HG03108 (cell line): ENCODE data around the gene CDC42BPB.

Source experiments
- ATAC-seq: cut with Tn5 transposase; IDR thresholded peaks from one replicate; pipeline ENCODE4 v1.9.1; 2021; ENCODE audit warnings: moderate library complexity; ENCODE audit not compliant: unreplicated experiment

The CDC42BPB gene

GRCh38 chr14:102916347-102917055, 140.8 kb downstream of the CDC42BPB start:
- ATAC-seq, result no peak

- ATAC-seq, result no peak
Measured at GRCh38 chr14:102915292-102916110, 141.8 kb downstream of the CDC42BPB start.

DNA sequence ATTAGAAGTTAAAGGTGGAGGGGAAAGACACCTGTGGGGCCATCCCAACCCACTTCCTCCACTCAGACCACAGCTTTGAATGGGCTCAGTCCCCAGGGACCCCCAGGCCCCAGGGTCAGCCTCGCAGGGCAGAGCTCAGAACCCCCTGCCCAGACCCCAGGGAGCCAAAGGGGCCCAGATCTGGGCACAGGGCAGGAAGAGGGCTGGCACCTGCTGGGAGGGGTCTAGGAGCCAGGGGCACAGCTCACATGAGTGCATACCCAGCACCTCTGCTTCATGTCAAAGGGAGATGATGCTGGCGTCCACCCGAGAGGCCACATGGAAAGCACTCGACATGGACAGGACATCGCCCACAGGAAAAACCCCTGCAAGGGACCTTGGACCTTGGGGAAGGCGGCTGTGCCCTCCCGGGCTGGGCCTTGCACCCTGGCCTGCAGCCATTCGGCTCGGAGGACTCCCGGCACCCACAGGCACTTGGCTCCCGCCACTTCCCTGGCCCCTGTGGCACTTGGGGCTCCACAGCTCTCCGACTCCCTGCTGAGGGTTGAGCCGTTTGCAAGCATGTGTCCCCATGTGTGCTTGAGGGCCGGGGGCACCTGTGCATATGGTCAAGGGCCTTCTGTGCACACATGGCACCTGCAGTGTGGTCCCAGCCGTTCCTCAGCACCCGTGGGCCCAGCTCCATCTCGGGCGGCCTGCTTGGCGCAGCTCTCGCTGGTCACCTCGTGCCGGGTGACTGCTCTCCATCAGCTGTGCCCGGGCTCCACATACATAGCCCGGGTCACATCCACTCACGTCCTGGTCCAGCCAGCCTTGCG, 142.7 kb downstream of the CDC42BPB start:
- no peak for ATAC-seq

- no peak for ATAC-seq
Measured at GRCh38 chr14:102913341-102914211, 143.8 kb downstream of the CDC42BPB start.

DNA sequence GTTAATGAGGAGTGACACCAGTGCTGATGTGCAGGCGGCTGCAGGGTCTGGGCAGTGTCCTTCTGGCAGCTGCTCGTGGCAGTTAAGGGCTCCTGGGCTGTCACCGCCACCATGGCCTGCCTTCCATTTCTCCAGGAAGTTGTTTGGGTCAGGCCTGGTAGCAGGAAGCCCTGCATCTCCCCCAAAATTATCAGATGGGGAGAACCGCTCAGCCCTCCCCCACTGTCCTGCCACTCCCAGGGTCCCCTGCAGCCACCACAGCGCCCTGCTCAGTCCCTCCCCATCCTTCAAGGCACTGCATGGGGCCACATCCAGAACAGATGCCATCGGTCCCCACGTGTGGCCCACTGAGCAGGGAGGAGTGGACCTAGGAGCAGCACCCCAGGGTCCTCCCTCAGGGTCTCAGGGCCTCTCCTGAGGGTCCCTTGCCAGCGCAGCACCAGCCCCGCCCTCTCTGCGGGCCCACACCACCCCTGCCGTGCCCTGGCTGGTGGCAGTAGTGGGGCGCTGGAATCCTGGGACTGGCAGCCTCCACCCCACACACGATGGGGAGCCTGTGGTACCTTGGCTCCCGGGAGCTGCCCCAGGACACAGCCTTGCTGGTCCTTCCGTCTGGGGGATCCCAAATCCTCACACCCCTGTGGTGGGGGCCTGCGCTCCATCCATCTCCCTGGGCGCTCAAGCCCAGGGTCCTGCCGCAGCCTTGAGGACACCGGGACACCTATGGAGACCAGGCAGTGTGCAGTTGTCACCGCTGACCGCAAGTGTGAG, 145.2 kb downstream of the CDC42BPB start:
- ATAC-seq, result no peak

GRCh38 chr14:102911541-102911951, 145.8 kb downstream of the CDC42BPB start:
- no peak for ATAC-seq

DNA sequence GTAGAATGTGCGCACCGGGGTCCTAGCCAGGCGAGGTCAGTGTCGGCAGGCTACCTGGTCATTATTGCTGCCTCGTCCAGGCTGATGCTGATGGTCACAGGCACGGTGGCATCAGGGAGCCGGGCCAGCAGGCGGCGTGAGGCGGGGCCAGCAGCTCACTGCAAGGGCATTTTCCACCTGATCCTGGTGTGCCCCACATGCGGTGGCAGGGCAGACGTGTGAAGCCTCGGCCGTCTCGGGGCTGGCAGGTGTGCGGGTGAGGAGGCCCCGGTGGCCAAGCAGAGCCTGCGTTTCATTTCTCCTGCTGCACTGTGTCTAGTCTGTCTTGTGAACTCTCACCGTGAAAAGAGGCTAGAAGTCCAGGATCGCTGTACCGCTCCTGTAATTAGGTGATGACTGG, 146.9 kb downstream of the CDC42BPB start:
- ATAC-seq, result no peak

DNA sequence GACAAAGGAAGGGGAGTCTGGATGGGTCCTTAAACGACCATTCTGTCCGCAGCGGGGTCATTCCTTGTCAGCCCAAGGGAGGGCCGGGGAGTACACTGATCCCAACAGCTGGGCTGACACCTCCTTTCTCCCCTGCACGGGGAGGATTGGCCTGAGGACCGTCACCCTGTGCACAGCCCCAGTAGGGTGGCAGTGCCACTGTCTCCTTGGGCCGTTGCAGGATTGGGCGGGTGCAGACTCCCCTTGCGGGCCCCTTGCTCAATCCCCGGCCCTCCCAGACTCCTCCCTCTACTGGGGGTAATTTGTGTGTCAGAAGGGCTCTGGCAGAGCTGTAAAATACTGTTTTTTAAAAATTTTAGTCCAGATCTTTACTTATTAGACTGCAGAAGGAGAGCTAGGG, 147.4 kb downstream of the CDC42BPB start:
- no peak for ATAC-seq

- ATAC-seq, result no peak
Measured at GRCh38 chr14:102909462-102909861, 147.9 kb downstream of the CDC42BPB start.

DNA sequence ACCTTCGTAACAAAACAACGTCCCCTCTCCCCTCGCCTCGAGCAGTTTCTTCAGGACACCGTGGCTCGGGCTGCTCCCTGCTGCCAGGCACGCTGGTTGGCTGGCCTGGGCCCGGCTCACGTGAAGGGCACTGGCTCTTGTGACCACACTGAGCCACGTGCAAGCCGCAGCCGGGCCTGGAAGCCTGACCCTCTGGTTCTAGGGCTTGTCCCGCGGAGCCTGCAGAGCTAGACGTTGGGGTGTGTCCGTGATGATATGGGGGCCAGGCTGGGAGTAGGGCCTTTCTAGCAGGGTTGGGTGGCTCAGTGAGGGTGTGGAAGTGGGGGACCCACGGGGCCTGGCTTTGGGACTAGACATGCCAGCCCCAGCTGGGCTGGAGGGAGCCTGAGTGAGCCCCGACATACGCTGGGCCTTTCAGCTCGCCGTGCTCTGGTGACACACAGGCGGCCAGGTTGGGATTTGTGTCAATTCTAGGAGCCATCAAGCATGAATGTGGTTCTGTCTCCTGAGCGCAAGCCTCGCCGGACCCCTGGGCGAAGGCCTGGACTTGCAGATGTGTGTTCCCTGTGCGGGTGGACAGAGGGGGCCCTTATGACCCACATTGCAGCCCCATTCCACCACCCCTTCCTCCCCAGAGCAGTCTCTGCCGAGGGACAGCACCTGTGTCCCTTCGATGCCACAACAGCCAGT, 148.4 kb downstream of the CDC42BPB start:
- ATAC-seq, result no peak

DNA sequence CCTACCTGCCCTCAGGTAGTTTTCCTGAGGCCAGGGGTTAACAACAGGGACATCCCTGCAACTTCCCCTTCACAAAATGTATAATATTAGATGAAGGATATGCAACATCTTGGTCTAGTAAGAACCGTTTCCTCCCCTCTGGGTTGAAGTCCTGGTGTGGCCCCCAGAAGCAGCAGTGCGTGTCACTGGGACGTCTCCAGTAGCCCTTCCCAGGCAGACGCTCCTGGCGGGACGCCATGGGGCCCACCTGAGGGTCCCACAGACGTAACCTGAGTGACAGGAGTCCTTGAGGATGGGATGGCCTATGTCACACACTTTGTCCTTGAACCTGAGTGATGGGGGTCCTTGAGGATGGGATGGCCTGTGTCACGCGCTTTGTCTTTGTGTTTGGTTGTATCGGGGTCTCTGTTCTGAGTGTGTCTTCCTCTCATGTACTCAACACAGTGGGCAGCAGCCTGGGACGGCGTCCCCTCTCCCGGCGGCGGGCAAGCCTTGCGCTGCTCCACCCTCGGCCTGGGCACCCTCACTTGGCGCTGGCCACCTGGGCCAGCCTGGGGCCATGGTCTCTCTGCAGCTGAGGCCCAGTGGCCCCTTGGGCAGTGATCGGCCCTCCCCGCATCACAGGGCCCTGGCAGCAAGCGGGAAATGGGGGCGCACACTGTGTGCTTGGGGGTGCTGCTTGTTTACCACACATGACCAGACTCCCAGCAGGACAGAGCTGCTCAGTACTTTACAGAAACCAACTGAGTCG, 149.2 kb downstream of the CDC42BPB start:
- no peak for ATAC-seq

DNA sequence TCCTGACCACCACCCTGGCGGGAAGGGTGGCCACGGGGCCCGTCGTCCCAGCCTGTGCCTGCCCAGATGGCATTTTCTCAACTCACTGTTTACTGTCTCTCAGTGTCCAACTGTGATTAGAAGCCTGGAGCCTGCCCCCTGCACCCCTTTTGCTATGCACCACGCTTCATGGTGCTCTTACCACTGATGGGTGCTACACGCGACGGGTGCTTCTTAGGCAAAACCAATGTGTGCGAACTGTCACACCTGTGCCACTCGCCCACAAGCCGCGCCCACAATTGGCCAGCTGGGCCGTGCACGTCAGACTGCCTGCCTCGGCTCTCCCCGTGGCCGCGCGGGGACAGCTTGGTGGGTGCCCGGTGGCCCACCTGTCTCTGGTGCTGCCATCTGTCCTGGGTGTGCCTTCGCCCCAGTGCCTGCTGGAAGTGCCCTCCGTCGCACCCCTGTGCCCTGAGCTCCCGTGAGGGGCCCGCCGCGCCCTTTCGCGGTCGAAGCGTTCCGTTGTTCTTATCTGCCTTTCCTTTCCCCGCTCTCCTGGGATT, 150.0 kb downstream of the CDC42BPB start:
- no peak for ATAC-seq

DNA sequence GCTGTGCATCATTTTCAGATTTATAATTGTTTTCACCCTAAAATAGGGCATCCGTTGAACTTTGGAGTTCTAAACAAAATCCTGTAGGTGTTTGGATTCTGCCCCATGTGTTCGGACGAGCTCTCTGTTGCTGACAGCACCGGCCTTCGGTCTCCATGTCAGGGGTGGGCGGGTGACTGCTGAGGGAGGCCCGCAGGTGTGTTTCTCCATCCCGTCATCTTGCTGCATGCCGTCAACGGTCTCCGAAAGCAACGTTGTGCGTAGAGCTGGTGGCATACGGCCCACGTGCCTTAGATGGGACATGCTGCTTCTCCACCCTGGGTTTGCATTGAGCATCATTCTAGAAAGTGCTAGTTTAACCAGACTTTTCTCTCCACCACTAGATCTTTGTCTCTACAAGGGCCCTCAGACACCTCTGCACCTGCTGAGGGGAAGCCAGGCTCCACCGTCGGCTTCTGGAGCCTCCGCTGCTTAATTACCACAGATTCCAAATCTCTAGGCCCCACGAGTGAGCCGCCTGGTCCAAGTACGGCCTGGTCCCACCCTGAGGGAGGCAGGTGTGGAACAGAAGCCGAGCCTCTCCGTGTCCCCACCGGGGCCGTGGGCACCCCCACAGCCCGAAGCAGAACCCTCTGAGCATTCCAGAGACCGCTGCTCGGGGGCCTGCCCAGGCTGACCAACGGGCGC, 150.6 kb downstream of the CDC42BPB start:
- ATAC-seq, result no peak

- no peak for ATAC-seq
Measured at GRCh38 chr14:102905116-102906108, 151.9 kb downstream of the CDC42BPB start.

DNA sequence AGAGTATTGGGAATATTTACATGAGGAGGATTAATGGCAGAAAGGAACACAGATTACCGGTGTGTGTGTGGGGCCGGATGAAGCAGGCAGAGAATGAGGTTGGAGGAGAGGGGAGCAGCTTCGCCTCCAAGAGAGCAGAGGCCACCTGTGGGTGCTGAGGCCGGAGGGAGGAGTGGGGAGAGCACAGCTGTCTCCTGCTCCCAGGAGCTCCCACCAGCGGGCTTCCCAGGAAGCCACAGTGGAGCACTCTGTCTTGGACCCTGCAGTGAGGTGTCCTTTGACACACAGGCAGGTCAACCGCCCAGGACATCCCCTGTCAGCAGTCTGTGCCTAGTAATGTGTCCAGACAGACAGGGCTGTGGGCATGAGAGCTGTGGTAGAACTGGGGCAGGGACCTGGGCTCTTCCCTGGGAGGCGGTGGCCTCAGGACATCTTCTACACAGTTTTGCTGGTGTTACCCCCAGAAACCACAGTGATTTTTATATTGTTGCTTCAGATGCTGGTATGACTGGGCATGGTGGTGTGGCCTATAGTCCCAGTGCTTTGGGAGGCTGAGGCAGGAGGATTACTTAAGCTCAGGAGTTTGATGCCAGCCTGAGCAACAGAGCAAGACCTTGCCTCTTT, 153.3 kb downstream of the CDC42BPB start:
- ATAC-seq, result no peak
